ENCODE data around the gene TTLL11. TPM values are rescaled to one million over a fixed set of nuclear protein-coding genes. Genes with fewer than 3 reads are reported as not detected.
A peak's percentile ranks its signal among the peaks of the same experiment; 100 is the strongest.

TTLL11 gene
- total and polyA plus RNA-seq, 4 donors: 1.4 to 4.5 (median 3.6) TPM

- TF ChIP-seq, protein P1, sequence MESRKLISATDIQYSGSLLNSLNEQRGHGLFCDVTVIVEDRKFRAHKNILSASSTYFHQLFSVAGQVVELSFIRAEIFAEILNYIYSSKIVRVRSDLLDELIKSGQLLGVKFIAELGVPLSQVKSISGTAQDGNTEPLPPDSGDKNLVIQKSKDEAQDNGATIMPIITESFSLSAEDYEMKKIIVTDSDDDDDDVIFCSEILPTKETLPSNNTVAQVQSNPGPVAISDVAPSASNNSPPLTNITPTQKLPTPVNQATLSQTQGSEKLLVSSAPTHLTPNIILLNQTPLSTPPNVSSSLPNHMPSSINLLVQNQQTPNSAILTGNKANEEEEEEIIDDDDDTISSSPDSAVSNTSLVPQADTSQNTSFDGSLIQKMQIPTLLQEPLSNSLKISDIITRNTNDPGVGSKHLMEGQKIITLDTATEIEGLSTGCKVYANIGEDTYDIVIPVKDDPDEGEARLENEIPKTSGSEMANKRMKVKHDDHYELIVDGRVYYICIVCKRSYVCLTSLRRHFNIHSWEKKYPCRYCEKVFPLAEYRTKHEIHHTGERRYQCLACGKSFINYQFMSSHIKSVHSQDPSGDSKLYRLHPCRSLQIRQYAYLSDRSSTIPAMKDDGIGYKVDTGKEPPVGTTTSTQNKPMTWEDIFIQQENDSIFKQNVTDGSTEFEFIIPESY (IDR thresholded peaks at IDR 0.05): no peak
Measured at GRCh38 chr9:121825031-121825691, 267.9 kb downstream of the TTLL11 start (continued).

GRCh38 chr9:121824651-121825030 is 268.5 kb downstream of the TTLL11 start:
- Histone ChIP-seq H3K4me3 (ENCODE audit: low read depth in 1 of 3, low read length in 3 of 3) (no peak overlapping the region), H3K27ac (ENCODE audit: low read depth in 1 of 2, low read length in 2 of 2) (no peak overlapping the region), H3K4me1 (ENCODE audit: control insufficient read depth in 4 of 4, insufficient read depth in 4 of 4, low read length in 3 of 4) (no peaks in the 10 kb centered on the region), H3K9ac (ENCODE audit: low read depth in 1 of 2, low read length in 2 of 2) (no peak overlapping the region), H3K9me3 (ENCODE audit: control insufficient read depth in 4 of 4, low read length in 3 of 4) (no peaks in the 10 kb centered on the region), H3K27me3 (ENCODE audit: control insufficient read depth in 4 of 4, insufficient read depth in 4 of 4, low read length in 3 of 4) (no peaks in the 10 kb centered on the region), H3K36me3 (ENCODE audit: control insufficient read depth in 4 of 4, insufficient read depth in 3 of 4, low read depth in 1 of 4, low read length in 3 of 4) (no peaks in the 10 kb centered on the region)
- DNase-seq (ENCODE audit: low spot score): peak; percentile 43
- WGBS: 84% methylated on average over 4 of the region's 4 CpGs
- TF ChIP-seq FOXA2 (IDR thresholded peaks at IDR 0.05) (no peak), GABPA (IDR thresholded peaks at IDR 0.05 in 1 of 2, conservative IDR thresholded peaks at IDR 0.05 in 1 of 2) (no peak), SP1 (IDR thresholded peaks at IDR 0.05) (no peak), EGR1 (IDR thresholded peaks at IDR 0.05; ENCODE audit: low read depth in 2 of 2) (no peak), NR2F2 (IDR thresholded peaks at IDR 0.05) (no peak), YY1 (IDR thresholded peaks at IDR 0.05) (no peak), RAD21 (IDR thresholded peaks at IDR 0.05) (no peak)
- TF ChIP-seq, protein P2, sequence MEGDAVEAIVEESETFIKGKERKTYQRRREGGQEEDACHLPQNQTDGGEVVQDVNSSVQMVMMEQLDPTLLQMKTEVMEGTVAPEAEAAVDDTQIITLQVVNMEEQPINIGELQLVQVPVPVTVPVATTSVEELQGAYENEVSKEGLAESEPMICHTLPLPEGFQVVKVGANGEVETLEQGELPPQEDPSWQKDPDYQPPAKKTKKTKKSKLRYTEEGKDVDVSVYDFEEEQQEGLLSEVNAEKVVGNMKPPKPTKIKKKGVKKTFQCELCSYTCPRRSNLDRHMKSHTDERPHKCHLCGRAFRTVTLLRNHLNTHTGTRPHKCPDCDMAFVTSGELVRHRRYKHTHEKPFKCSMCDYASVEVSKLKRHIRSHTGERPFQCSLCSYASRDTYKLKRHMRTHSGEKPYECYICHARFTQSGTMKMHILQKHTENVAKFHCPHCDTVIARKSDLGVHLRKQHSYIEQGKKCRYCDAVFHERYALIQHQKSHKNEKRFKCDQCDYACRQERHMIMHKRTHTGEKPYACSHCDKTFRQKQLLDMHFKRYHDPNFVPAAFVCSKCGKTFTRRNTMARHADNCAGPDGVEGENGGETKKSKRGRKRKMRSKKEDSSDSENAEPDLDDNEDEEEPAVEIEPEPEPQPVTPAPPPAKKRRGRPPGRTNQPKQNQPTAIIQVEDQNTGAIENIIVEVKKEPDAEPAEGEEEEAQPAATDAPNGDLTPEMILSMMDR (IDR thresholded peaks at IDR 0.05; ENCODE audit: low read depth, low read length, missing input control): no peak
- TF ChIP-seq, protein P3, sequence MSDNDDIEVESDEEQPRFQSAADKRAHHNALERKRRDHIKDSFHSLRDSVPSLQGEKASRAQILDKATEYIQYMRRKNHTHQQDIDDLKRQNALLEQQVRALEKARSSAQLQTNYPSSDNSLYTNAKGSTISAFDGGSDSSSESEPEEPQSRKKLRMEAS (IDR thresholded peaks at IDR 0.05): no peak
- TF ChIP-seq, protein P1 (IDR thresholded peaks at IDR 0.05): no peak

GRCh38 chr9:121823451-121824169 is 269.5 kb downstream of the TTLL11 start:
- Histone ChIP-seq H3K27me3 (ENCODE audit: control insufficient read depth in 4 of 4, insufficient read depth in 4 of 4, low read length in 3 of 4) (no peaks in the 10 kb centered on the region), H3K36me3 (ENCODE audit: control insufficient read depth in 4 of 4, insufficient read depth in 3 of 4, low read depth in 1 of 4, low read length in 3 of 4) (no peaks in the 10 kb centered on the region), H3K9ac (ENCODE audit: low read depth in 1 of 2, low read length in 2 of 2) (no peak overlapping the region), H3K9me3 (ENCODE audit: control insufficient read depth in 4 of 4, low read length in 3 of 4) (no peaks in the 10 kb centered on the region), H3K27ac (ENCODE audit: low read depth in 1 of 2, low read length in 2 of 2) (no peak overlapping the region), H3K4me3 (ENCODE audit: low read depth in 1 of 3, low read length in 3 of 3) (no peak overlapping the region), H3K4me1 (ENCODE audit: control insufficient read depth in 4 of 4, insufficient read depth in 4 of 4, low read length in 3 of 4) (no peaks in the 10 kb centered on the region)
- no peak for DNase-seq (ENCODE audit: low spot score)
- no peak for TF ChIP-seq HNF4G (IDR thresholded peaks at IDR 0.05)
- no peak for TF ChIP-seq ATF3 (IDR thresholded peaks at IDR 0.05)
- 95% methylated on average over 13 of the region's 13 CpGs for WGBS
